ENCODE data around the gene GPR26.

DNA sequence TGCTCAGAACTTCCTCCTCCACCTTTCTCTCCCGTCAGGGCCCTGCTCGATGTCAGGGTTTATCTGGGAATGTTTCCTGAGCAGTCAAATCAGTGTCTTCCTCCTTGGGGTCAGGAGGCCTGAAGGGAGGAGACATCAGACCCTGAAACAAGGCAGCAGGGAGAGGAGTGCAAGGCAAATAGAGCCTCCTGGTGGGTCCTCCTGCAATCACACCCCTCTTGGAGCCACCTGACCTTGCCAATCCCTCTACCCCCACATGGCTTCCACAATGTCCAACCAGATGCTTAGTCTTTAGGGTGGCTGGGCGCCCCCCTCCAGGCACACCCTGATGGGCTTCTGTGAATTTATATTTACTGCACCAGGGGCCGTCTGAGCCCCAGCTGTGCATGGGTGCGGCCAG is 12.2 kb downstream of the GPR26 start:
- TF ChIP-seq, protein P1, sequence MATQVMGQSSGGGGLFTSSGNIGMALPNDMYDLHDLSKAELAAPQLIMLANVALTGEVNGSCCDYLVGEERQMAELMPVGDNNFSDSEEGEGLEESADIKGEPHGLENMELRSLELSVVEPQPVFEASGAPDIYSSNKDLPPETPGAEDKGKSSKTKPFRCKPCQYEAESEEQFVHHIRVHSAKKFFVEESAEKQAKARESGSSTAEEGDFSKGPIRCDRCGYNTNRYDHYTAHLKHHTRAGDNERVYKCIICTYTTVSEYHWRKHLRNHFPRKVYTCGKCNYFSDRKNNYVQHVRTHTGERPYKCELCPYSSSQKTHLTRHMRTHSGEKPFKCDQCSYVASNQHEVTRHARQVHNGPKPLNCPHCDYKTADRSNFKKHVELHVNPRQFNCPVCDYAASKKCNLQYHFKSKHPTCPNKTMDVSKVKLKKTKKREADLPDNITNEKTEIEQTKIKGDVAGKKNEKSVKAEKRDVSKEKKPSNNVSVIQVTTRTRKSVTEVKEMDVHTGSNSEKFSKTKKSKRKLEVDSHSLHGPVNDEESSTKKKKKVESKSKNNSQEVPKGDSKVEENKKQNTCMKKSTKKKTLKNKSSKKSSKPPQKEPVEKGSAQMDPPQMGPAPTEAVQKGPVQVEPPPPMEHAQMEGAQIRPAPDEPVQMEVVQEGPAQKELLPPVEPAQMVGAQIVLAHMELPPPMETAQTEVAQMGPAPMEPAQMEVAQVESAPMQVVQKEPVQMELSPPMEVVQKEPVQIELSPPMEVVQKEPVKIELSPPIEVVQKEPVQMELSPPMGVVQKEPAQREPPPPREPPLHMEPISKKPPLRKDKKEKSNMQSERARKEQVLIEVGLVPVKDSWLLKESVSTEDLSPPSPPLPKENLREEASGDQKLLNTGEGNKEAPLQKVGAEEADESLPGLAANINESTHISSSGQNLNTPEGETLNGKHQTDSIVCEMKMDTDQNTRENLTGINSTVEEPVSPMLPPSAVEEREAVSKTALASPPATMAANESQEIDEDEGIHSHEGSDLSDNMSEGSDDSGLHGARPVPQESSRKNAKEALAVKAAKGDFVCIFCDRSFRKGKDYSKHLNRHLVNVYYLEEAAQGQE (IDR thresholded peaks at IDR 0.05; ENCODE audit: low read depth, low read length) = no peak
- TF ChIP-seq, protein P2, sequence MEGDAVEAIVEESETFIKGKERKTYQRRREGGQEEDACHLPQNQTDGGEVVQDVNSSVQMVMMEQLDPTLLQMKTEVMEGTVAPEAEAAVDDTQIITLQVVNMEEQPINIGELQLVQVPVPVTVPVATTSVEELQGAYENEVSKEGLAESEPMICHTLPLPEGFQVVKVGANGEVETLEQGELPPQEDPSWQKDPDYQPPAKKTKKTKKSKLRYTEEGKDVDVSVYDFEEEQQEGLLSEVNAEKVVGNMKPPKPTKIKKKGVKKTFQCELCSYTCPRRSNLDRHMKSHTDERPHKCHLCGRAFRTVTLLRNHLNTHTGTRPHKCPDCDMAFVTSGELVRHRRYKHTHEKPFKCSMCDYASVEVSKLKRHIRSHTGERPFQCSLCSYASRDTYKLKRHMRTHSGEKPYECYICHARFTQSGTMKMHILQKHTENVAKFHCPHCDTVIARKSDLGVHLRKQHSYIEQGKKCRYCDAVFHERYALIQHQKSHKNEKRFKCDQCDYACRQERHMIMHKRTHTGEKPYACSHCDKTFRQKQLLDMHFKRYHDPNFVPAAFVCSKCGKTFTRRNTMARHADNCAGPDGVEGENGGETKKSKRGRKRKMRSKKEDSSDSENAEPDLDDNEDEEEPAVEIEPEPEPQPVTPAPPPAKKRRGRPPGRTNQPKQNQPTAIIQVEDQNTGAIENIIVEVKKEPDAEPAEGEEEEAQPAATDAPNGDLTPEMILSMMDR (IDR thresholded peaks at IDR 0.05) = no peak
- TF ChIP-seq RXRA (IDR thresholded peaks at IDR 0.05; ENCODE audit: borderline replicate concordance, low read depth) (no peak), TCF12 (IDR thresholded peaks at IDR 0.05) (no peak), EP300 (IDR thresholded peaks at IDR 0.05; ENCODE audit: borderline replicate concordance in 1 of 2, low read depth in 1 of 2, low read length in 1 of 2) (no peak), POLR2AphosphoS5 (IDR thresholded peaks at IDR 0.05; ENCODE audit: low read depth, low read length) (no peak)
- TF ChIP-seq, protein P3, sequence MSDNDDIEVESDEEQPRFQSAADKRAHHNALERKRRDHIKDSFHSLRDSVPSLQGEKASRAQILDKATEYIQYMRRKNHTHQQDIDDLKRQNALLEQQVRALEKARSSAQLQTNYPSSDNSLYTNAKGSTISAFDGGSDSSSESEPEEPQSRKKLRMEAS (IDR thresholded peaks at IDR 0.05; ENCODE audit: low read depth) = no peak
